PC-9 (cell line): ENCODE measurements around the gene BMPR1B.

Experiments used
- EZH2 ChIP-seq: fragments of 200-600 bp; sonication (generic); IDR thresholded peaks from 2 replicates; pipeline ENCODE4 v1.8.0; 2017; ENCODE audit warnings: antibody characterized with exemption, low read depth
- TF ChIP-seq, protein P1 (sequence below): fragments of 200-600 bp; sonication (generic); conservative IDR thresholded peaks from 2 replicates; pipeline ENCODE4 v1.6.1; 2017; ENCODE audit warnings: mixed run types, antibody characterized with exemption, mild to moderate bottlenecking, moderate library complexity

DNA sequence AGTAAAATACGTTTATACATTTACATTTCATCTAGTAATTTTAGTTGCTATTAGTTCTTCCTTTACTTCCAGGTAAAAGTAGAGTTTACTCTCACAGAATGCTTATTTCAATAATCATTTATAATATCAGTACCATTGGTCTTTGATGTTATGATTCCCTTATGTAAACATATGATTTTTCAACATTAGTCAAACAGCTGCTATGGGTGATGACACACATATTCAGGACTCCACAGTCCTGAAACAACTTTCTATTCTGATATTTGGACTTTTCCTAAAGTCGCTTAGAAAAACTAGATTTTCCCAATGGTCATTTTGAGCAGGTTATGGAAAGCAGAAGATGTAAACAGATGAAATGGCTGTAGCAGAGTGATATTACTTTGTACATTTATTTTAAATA, 421.2 kb downstream of the BMPR1B start:
- TF ChIP-seq, protein P1, sequence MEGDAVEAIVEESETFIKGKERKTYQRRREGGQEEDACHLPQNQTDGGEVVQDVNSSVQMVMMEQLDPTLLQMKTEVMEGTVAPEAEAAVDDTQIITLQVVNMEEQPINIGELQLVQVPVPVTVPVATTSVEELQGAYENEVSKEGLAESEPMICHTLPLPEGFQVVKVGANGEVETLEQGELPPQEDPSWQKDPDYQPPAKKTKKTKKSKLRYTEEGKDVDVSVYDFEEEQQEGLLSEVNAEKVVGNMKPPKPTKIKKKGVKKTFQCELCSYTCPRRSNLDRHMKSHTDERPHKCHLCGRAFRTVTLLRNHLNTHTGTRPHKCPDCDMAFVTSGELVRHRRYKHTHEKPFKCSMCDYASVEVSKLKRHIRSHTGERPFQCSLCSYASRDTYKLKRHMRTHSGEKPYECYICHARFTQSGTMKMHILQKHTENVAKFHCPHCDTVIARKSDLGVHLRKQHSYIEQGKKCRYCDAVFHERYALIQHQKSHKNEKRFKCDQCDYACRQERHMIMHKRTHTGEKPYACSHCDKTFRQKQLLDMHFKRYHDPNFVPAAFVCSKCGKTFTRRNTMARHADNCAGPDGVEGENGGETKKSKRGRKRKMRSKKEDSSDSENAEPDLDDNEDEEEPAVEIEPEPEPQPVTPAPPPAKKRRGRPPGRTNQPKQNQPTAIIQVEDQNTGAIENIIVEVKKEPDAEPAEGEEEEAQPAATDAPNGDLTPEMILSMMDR, result no peak
- no peak for TF ChIP-seq EZH2
